HG02642 (cell line): Measurements from ENCODE around the gene ENPP4.
A peak's percentile ranks its signal among the peaks of the same experiment; 100 is the strongest.
"Not testable (repeated sequence)": the region's sequence is repeated elsewhere in the genome, so short reads cannot be mapped to it uniquely, and the experiment has no call there.

Source experiments
- ATAC-seq: cut with Tn5 transposase; IDR thresholded peaks from one replicate; pipeline ENCODE4 v1.9.1; 2021; ENCODE audit warnings: mild to moderate bottlenecking; ENCODE audit not compliant: unreplicated experiment, poor library complexity

ENPP4 gene

DNA sequence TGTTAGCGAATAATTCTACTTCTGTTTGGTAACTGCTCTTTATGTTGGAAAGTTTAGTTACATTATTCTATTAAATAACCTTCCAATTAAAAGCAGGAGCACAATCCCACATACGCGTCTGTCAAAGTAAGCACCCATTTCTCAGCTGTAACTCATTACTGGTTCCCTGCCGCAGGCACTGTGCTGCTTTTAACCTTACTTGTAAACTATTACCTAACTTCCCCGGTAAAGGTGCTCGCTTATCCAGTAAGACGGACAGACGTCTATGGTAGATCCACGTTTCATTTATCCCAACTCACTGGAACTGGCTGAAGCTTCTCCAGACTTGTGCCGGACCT, 529 bp upstream of the ENPP4 start:
- peak; percentile 16 for ATAC-seq

DNA sequence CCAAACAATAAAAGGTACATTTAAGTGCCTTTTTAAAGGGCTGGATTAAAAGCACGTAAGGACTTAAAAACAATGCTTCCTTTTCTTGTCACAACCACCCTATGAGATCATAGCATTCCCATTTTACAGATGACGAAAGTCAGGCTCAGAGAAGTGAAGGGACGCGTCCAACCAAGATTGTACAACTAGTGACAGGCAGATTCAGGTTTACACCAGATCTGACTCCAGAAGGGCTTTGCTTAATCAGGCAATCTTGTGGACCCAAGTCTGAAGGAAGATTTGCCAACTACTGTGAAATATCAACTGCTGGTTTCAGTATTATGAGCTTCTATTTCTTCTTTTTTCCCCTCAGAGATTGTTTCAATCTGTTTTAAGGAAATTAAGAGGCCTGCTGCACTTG, 877 bp downstream of the ENPP4 start:
- ATAC-seq, result no peak

DNA sequence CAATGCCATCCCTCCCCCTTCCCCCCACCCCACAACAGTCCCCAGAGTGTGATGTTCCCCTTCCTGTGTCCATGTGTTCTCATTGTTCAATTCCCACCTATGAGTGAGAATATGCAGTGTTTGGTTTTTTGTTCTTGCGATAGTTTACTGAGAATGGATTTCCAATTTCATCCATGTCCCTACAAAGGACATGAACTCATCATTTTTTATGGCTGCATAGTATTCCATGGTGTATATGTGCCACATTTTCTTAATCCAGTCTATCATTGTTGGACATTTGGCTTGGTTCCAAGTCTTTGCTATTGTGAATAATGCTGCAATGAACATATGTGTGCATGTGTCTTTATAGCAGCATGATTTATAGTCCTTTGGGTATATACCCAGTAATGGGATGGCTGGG, 1.5 kb downstream of the ENPP4 start:
- ATAC-seq, result not testable (repeated sequence)

DNA sequence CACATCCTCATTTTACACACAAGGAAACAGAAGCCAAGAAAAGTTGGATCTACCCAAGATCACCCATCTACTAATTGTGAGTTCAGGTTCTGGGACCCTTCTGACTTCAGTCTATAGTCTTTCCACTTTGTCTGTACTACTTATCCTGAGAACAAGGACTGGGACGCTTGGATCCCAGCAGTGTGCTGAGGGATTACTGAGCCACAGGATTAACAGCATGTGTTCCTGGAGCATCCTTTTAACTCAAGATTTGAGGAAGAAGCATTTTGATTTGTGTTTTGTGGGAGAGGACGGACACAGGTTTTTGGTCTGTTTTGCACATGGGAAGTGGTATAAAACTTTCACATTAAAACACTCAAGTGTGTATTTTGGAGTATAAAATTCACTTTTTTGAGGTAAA, 4.4 kb downstream of the ENPP4 start:
- no peak for ATAC-seq

DNA sequence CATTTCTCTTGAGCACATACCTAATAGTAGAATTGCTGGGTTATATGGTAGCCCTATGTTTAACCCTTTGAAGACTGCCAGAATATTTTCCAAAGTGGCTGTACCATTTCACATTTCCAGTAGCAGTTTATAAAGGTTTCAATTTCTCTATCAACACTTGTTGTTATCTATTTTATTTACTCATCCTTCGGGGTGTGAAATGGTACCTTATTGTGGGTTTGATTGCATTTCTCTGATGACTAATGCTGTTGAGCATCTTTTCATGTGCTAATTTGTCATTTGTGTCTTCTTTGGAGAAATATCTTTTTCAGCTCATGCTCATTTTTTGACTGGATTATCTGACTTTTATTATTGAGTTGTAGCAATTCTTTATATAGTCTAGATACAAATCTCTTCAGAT, 5.4 kb downstream of the ENPP4 start:
- no peak for ATAC-seq

DNA sequence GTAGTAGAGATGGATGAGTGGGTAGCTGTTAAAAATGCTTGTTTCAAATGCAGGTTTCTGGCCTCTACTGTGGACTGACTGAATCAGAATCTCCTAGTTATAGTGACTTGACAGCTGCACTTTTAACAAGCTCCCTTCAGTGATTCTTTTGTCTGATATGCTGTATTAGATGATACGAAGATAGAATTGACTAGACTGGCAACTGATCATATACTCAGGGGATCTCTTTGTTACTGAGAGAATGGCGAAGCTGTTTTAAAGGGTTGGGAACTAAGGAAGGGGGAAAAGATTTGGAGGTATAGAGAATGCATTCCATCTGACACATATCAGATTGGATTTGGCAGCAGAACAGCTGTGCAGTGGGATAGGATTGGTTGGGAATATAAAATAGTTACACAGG, 7.0 kb downstream of the ENPP4 start:
- ATAC-seq, result no peak

DNA sequence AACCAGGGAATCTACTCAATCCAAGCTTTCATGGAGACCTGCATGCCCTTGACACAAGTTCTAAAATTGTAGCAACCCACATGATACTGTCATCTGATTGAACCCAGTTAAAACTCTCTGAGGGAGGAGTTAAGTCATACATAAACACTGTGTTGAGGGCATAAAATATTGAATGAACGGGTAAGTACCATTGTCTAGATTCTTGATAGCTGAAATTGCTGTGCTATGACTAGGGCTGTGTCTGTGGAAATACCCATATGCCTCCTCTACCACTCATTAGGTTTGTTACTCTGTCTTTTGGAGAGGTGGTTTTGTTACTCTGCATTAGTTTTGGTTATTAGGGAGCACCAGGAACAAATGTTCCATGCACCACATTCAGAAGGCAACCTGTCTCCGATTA, 7.6 kb downstream of the ENPP4 start:
- ATAC-seq, result peak; percentile 53

DNA sequence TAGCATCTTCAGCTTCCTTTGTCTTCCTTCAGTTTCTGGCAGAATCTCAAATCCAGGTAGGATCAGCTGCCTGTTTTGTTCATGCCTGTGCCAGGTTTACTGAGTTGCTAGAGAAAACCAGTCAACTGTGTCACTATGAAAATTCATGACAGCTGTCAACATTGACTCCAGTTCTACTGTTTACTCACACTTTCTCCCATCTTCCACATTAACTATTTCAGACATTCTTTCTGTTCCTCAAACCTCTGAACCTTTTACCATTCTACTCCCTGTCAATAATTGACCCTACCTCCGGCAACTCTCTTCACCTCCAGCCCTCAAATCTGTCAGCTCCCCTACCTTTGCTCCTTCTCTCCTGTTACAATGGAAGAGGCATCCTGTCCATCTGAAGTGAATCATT, 8.5 kb downstream of the ENPP4 start:
- peak; percentile 86 for ATAC-seq

DNA sequence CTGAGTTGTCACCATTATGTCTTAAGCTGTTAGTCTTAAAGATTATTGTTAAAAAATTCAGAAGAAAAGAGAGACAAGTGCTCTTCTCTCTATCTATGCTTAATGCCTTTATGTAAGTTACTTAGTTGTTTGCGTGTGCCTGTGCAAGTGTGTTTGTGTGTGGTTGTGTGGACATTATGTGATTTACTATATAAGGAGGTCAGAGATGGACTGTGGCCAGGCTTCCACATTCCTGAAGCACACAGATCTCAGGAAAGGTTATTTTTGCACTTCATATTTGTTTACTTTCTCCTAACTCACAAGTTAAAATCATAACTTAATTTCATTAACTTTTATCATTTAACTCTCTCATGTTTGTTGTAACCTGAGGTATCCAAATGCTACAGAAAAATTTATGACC, 14.5 kb downstream of the ENPP4 start:
- no peak for ATAC-seq

DNA sequence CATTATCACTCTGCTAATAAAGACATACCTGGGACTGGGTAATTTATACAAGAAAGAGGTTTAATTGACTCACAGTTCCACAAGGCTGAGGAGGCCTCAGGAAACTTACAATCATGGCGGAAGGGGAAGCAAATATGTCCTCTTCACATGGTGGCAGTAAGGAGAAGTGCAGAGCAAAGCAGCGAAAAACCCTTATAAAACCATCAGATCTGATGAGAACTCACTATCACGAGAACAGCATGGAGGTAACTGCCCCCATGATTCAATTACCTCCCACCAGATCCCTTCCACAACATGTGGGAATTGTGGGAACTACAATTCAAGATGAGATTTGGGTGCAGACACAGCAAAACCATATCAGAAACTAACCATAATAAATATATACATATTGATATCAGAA, 19.3 kb downstream of the ENPP4 start:
- not testable (repeated sequence) for ATAC-seq

DNA sequence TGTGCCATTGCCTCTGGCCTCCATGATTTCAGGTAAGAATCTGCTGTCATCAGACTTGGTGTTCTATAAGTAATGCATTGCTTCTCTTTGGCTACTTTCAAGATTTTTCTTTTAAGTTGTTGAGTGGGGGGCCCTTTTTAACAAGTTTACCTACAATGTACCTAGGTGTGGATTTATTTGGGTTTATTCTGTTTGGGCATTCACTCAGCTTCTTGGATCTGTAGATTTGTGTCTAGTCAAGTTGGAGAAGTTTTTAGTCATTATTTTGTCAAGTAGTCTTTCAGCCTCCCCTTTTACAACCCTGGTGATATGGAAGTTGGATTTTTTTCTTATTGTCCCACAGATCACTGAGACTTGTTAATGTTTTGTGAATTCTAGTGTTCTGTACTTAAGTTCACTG, 26.9 kb downstream of the ENPP4 start:
- no peak for ATAC-seq

DNA sequence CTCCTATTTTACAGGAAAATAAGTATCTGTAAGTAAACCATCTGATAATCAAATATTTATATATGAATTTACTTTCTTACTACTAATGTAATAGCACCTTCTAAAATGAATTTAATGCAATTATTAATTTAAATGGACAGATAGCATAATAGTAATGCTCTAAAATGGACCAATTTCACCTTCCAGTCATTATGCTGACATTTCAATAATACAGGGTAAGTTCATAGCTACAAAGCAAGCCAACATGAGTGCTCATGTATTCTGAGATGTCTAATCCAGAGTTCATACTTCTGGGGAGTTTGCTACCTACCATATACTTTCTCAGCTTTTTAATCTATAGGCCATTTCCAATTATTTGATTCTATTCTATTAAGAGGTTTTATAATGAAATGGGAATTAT, 29.4 kb downstream of the ENPP4 start:
- no peak for ATAC-seq

DNA sequence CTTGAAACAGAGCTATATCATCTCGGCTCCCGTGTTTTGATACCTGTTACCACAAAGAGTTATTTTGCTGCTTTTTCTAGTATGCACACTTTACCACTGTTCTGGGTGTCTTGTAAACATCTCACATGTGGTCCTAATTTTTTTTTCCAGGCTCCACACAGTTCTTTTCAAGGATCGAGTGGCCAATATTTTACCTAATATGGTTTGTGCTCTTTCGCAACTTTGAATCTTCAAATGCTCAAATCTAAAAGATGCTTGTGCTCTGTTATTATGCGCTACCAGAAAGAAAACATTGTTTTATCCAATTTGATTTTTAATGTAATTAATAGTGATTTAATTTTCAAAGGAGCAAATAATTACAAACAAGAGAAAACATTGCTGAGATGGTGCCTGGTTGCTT, 30.3 kb downstream of the ENPP4 start:
- ATAC-seq, result no peak

DNA sequence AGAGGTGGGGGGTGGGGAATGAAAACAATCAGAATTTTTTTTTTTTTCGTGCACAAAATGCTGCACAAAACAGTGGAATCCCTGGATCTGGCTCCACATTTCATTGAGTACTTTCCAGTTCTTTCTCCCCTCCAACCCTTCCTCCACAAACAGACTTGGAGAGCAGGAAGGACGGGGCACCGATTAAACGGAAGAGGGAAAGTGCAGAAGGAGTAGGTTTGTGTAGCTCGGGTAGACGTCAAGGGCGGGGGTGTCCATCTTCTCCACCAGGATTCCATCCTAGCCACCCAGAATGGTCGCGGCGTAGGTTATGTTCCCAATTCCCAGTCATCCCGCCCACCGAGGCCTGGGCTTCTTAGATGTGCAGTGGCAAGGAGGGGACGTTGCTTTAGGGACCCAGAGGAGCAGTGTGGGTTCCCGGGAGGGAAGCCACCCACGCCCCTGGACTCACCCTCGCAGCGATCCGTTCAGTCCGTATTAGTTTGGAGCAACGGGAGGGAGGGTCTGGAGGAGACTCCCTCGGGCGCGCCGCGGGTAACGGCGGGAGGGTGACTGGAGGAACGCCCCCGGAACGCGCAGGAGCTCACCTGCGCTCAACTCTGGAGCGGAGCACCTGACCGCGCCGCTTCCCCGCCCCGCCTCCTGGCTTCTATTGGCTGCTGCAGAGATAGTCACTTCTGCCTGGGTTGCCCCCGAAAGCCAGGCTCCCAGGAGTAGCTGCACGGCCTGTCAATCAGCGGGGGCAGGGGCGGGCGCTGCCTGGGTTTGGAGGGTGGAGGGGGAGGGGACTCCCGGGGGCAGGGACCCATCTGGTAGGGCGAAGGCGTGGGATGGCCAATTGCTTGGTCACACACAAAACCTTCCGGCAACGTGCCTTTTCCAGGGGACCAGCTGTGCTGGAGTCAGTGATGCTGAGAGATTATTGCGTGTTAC, 40.8 kb downstream of the ENPP4 start, which contains the start of gene ENPP5:
ENPP5 (minus strand) TSS at position 624 of the 933 bp plus-strand sequence. CDS start 2,718 bp downstream, outside the sequence.
- ATAC-seq, result peak; percentile 97

DNA sequence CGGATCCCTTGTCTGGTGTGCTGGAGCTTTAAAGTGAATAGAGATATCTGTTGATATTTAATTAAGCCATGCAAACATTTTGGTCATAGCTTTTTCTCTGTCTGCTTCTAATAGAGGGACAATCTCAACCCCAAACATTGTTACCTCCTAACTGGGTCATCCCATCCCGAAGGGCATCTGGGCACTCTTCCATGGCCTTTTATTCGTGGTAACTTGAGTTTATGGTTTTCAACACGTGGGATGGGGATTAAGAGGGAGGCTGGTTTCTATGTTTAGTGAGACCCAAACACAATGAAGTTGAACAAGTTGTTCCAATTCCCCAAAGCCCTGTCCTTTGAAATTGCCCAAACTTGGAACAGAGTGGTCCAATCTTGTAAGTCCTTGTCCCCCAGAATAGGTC, 42.4 kb downstream of the ENPP4 start:
- ATAC-seq, result no peak

DNA sequence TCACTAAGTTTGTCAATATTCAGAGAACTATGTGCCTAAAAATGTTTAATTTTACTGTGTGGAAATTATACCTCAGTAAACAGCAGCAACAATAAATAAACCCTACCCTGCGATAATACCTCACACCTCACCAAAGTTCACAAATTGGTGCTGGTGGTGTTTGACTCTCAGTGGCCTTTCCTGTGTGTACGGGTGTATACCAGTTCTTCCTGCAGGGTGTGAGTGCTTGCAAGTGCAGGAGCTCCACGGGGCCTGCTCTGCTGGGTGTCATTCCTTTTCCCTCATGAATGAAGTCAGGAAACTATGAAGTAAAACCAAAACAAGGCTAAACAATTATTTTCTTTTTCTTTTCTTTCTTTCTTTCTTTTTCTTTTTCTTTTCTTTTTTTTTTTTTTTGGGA, 45.1 kb downstream of the ENPP4 start:
- no peak for ATAC-seq

DNA sequence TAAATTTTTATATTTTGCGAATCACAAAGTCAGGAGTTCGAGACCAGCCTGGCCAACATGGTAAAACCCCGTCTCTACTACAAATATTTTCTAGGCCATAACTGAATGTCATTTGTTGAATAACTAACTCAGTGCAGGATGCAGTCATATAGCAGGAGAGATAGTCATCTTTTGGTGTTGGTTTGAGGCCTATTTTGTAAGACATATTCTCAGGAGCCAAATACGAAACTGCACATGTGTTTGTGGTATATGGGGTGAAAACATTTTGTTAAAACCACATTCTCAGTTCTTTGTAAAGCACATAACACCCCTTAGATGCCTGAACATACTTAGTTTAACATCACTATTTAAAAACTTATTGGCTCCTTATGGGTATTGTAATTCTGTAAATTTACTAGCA, 45.7 kb downstream of the ENPP4 start:
- peak; percentile 65 for ATAC-seq

DNA sequence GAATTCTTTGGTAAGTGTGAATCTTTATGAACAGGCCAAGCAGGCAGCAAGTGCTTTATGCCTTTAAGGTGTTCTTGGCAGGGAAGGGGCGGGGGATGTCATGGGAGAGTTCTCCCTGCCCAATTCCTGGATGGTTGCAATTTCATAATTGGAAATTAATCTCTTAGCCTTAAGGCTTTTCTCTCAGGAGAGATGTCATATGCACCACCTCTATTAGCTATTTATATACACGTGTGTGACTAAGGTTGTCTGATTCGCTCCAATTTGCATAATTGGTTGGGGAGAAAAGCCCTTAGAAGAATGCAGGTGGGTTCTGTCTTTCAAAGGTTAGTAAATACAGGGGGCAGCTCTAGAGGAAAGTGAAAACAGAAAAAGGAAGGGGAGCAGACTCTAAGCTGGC, 46.2 kb downstream of the ENPP4 start:
- ATAC-seq, result peak; percentile 54

DNA sequence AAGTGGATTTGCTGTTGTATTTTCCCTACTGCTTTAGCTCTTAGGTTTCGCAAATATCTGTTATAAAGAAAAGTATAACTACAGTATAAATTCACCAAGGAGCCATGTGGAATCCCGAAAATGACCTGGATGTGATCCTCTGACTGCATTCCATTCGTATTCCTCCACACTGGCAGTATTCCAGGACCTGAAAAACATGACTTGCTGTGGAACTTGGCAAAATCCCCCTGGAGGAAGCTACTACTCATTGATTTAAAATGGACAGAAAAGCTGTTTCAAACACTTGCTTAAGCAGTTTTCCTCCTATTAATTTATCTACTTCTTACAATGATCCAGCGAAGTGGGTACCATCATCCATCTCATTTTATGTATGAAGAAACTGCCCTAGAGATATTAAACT, 54.3 kb downstream of the ENPP4 start:
- no peak for ATAC-seq

DNA sequence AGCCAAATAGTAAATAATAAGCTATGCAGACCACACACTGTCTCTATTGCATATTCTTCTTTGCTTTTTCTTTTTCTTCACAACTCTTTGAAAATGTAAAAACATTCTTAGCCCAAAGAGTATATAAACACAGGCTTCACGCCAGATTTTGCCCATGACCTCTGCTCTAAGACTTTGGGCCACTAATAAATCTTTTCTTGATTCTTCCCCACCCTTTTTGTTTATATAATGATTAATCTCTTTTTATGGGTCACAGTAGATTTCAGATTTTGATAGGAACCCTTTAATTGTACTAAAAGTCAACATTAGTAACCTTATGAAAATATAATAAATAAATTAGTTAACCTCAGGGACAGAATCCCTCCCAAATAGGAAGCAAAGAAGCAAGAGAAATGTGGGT, 56.8 kb downstream of the ENPP4 start:
- ATAC-seq, result no peak

DNA sequence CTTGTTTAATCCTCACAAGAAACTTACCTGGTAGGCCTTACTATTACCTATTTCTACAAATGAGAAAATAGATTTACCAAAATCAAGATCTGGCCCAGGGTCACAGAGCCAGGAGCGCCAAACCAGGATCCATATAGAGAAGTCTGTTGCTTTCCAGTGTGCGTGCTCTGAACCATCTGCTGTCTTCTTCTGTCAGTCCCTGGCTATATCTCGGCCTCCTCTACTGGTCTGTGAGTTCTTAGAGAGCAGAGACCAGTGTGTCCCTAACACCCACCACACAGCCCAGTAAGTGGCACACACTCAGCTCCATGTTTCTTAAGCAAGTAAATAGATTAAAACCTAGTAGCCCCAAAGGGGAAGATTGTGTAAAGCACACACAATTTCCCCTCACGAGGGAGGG, 59.9 kb downstream of the ENPP4 start:
- no peak for ATAC-seq

DNA sequence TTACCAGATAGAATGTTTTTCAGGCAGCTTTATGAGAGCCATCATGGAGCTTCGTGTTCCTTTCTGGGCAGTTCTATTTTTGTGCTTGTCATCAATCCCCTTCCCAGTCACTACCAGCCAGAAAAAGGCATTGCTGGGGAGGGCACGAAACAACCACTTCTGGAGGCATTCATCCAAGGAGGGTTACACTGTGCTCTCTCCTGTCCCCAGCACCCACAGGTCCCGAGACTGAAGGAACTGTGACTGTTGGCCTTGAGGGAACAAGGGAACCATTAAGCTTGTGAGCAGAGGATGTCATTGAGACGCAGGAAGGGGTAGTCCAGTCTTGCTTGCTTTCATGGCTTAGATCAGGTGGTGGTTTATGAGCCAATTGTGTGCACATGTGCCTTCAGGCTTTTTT, 61.1 kb downstream of the ENPP4 start:
- no peak for ATAC-seq
